GM04503 (cell line): Measurements from ENCODE around the gene IL2.

Source experiments
- DNase-seq: peaks from one replicate; pipeline ENCODE4 v3.0.0-alpha.2; 2012; ENCODE audit warnings: low read depth

IL2 gene

GRCh38 chr4:122456231-122457116 is at the start of gene IL2:
Gene IL2 (minus strand): TSS chr4:122456725. CDS start chr4:122456440, 285 bp downstream.
- DNase-seq: no peak

DNA sequence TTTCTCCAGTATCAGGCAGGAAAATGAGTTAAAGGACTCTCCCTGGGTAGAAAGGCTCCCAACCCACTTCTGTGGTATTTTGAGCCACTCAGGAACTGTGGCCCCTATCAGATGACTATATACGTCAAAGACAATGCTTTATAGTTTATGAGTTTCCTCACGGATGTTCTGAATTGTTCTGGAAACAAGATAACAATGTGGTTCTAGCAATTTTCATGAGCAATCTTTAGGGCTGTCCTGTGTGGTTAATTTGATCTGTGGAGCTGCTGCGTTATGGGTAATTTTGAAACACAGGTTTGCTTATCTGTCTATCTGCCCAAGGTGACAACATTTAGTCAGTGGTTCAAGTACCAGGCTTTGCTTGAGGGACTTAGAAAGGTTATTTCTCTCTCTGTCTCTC is 46.7 kb upstream of the IL2 start:
- DNase-seq: no peak

DNA sequence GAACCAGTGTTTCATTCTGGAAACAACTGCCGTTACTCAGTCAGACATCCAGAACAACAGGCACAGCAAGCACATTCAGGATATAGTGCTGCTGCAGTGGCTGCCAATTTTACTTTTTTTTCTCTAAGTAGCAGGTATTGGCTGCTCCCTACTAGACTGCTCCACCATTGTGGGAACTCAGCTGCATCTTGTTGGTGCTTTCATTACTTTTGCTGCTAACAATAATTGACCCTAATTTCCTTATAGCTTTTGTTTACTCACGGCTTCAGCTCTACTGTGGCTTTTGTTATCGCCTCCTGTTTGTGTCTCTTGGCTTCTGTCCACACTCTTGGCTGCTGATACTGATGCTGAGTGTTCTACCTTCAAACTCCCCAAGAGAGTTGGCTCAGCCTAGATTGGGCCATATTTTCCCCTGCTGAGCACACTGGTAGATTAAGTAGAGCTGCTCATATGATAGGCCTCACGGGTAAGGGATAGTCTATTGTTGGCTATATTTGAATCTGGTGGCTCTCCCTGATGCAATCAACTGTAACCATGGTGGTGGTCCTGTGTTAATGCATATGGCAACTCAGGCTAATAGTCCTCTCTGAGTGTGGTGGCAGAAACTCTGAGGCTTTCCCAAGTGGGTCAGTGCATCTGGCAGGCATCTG is 44.5 kb upstream of the IL2 start:
- no peak for DNase-seq

DNA sequence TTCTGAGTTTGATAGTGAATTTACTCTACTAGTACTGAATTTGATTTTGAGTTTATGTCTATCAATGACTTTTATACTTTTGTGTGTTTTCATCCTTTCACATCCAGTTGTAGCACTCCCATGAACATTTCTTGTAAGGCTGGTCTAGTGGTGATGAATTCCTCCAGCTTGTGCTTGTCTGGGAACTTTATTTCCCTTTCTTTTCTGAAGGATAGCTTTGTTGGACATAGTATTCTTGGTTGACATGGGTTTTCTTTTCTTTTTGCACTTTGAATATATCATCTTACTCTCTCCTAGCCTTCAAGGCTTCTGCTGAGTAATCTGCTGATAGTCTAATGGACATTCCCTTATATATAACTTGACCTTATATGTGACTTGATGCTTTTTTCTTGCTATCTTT is 32.5 kb upstream of the IL2 start:
- no peak for DNase-seq

DNA sequence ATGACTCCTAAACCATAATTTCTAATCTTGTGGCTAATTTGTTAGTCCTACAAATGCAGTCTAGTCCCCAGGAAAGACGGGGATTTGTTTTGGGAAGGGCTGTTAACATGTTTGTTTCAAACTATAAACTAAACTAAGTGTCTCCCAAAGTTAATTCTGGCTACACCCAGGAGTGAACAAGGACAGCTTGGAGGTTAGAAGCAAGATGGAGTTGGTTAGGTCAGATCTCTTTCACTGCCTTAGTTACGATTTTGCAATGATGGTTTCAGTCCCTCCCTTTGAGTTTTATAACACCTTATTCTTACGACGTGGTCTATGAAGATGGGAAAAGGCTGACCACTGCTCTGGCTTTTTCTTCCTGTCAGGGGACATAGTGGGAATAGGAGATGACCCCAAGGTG is 27.0 kb upstream of the IL2 start:
- DNase-seq: no peak

DNA sequence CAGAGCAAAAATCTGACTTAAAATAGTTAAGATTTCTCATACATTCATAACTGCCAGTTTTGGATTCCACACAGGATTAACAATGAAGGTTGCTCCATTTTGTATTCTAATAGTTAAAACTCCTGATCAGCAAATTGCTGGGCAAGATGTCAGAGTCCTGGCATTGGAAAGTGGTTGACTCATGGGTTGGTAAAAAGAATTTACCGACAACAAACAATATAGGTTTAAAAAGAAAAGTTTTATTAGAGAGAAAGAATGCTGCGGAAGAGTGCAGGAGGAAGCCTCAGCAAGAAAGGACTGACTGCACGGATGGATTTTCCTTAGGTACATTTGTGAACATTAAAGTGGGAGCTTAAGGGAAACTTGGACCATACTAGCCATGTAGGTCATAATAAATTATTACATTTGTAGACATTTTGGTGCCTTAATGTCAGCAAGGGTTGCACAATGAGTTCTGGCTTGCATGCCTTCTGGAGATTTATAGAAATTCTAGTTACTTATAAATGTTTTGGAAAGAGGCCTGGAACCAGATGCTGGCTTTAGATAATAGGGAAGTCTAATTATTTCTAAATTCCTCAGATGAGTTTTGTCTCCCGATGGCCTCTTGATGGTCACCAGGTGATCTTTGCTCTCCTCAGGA is 25.4 kb upstream of the IL2 start:
- DNase-seq: peak; percentile 70

GRCh38 chr4:122480655-122481487 is 24.3 kb upstream of the IL2 start:
- no peak for DNase-seq

DNA sequence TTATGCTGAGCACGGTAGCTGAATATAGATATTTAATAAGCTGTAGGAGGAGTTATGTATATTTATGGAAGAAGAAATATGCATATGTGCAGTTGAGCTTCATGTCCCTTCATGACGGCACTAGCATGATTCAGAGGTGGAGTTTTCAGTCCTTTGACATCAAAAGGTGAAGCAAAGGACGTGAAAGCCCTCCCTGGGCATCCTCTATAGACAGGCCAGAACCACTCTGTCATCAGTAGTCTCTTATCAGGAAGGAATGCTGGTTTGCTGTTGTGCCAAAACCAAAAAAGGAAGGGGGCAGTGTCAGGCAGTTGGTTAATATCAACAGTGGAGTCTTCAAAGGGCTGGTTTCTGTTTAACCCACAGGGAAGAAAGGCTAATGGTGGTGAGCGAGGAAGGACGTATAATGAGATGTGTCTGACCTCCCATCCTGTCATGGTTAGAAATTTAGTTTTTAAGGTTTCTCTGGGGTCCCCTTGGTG is 23.5 kb upstream of the IL2 start:
- peak; percentile 25 for DNase-seq

- DNase-seq: no peak
Measured at GRCh38 chr4:122476745-122477144, 20.2 kb upstream of the IL2 start.

DNA sequence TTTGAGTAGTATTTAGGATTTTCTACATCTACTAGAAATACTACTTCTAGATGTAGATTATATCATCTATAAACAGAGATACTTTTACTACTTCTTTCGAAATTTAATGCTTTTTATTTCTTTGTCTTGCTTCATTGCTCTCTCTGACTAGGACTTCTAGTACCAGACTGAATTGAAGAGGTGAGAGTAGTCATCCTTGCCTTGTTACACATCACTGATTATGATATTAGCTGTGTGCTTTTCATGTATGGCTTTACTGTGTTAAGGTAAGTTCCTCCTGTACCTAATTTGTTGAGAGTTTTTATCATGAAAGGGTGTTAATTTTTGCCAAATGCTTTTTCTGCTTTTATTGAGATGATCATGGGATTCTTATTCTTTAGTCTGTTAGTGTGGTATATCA is 19.6 kb upstream of the IL2 start:
- DNase-seq: no peak

DNA sequence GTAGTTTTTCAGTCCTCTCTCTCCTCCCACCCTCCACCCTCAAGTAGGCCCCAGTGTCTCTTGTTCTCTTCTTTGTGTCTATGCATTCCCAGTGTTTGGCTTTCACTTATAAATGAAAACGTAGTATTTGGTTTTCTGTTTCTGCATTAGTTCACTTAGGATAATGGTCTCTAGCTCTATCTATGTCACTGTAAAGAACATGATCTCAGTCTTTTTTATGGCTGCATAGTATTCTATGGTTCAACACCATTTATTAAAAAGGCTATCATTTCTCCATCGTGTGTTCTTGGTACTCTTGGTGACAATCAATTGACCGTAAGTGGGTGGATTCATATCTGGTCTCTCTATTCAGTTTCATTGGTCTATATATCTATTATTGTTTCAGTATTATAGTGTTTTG is 18.7 kb upstream of the IL2 start:
- no peak for DNase-seq

DNA sequence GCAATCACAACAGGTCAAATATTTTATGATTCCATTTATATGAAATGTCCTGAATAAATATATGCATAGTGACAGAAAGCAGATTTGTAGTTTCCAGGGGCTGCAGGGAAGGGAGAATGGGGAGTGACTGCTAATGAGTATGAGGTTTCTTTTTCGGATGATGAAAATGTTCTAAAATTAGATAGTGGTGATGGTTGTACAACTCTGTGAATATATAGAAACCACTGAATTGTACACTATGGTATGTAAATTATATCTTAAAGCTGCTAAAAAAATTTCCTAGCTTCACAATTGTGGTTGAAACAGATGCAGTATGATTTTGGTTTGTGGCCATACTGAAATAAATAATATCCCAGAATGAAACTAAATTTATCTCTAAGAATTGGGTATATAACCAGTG is 12.9 kb upstream of the IL2 start:
- DNase-seq: no peak

DNA sequence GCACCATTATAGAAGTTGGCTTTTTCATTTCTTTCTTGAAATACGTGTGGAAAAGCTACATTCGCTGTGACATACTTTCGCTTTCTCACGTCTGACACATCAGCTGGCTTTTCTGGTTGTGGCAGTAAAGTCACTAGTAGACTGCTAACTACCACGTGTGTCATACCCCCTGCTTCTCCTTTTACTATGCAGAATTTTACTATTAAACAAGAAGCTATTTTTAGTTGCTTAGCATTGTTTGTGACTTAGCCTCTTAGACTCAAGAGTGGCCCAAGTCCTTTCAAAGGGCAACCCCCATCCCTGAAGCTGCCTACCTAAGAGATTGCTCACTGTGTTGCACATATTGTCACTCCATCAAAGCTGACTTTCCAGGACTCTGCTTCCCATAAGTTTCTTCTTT is 2.1 kb upstream of the IL2 start:
- peak; percentile 9 for DNase-seq

DNA sequence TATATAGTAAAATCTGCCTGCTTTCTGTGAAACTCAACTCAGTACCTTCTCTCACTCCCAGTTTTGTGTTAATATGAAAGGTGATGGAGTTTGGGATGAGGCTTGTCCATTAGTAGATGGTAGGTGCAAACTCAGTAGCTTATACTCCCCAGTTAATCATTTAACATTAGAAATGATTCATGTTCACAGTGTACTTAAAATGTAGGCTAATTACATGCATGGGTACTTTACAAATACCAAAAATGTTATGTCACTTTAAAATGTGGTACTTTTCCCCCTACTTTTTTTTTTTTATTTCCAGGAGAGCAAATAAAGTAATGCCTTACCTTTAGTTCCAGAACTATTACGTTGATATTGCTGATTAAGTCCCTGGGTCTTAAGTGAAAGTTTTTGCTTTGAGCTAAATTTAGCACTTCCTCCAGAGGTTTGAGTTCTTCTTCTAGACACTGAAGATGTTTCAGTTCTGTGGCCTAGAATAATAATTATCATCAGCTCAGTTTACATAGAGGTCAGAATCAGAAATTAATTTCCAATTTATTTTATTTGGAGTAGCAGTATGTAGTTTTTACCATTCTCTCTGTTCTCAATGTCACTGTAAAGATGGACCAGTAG is 3.0 kb downstream of the IL2 start:
- no peak for DNase-seq

DNA sequence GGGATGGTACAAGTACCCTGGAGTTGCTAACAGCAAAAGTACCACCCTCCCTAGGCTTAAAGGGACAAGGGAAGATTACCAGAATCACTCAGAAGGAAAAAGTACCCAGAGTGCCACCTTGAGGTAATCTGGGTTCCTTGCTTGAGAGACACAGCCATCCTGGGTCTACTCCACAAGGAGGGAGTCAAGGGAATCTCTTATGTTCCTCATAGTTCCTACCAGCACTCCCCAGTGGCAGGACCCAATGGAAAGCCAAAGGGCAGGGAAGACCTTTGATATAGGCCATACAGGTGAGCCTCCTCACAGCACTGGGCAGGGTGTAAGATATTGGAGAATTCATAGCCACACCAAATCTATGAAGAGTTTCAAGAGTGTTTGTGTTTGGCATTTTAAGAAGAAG is 5.7 kb downstream of the IL2 start:
- peak; percentile 6 for DNase-seq

DNA sequence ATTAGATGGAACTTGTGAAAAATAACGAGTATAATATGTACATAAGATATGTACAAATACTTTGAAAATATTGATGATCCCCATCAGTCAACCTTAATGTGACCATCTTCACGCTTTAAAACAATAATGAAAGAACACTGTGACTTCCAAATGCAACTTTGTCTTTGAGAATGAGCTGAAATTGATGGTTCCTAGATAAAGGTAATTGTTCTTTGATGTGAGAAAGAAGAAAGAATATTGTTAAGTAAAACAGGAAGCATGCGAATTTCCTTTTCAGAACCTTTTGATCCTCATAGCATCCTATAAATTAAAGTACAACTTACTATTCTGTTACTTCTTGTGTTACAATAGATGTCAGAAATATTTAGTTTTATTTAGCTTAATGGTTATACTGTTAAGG is 22.2 kb downstream of the IL2 start:
- no peak for DNase-seq

GRCh38 chr4:122431351-122431750 is 25.2 kb downstream of the IL2 start:
- no peak for DNase-seq

DNA sequence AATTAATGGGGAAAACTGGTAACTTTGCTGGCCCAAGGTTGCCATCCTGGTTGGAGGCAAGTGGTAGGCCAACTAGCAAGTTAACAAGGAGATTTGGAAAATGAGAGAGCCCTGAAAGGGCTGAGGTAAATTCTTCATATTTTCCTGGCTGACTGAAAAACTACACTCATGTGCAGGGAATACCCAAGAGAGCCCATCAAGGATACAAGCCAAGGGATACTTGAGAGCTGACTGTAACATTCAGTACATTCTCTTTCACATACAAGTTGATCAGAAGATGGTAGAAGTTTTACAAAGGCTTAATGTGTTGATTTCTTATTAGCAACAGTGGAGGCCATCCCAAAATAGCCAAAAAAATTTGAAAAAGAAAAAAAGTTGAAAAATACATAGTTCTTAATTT is 33.3 kb downstream of the IL2 start:
- DNase-seq: peak; percentile 17

DNA sequence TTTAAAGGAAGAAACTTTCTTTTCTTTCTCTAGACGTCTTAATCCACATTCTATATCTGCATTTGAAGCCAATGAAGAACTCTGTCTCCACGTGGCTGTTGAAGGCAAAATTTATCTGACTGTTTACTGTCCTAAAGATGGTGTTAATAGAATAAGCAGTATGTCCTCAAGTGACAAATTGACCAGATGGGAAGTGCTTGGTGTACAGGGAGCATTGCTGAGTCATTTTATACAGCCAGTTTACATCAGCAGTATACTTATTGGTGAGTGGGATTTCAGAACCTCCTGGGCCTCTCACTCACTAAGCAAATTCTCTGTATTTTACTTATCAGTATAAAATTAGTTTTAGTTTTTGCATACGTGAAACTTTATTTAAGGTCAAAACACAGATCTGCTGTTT is 44.0 kb downstream of the IL2 start:
- DNase-seq: no peak

GRCh38 chr4:122403861-122404260 is 52.7 kb downstream of the IL2 start:
- DNase-seq: no peak
